ENCODE results near the gene ARID4B.
A peak's percentile ranks its signal among the peaks of the same experiment; 100 is the strongest.

ARID4B gene

DNA sequence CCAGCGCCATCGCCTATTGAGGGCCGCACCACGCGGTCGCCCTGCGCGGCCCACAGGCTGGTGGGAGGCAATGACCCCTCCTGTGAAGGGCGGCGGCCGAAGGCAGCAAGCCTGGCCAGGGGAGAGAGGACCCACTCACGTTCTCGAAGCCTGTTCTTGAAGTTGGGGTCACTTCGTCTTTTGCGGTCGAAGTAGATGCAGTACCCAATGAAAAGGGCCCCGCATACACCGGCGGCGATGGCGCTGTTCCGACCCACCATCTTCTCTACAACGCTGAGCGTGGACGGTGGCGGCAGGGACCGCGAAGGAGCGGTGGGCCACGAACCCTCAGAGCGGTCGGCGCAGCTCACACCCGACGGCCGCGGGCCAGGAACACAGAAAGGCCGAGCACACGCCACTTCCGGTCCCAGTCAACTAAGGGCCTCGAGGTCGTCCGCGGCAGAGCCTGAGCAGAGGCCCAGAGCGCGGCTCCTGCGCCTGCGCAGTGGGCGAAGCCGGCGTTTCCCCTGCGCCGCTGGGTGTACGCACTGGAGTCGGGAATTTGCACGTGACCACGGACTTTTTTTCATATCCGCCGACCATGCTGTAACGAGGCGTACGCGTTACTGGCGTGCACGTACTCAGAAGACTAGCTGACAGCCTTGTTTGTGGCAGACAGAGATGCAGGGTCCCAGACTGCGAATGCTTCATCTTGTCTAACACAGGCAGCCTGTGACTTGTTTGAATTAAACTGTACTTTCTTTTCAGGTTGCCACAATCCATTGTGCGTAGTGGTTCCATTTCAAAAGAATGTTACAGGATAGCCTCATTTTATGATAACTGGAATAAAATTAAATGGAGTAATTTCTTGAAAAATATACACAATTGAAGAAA, 199.3 kb downstream of the ARID4B start, which contains the start of gene TOMM20:
Gene TOMM20 (minus strand): TSS at position 382 of the 873 bp plus-strand sequence. CDS start 122 bp downstream, at position 260.
- TF ChIP-seq, protein P1, sequence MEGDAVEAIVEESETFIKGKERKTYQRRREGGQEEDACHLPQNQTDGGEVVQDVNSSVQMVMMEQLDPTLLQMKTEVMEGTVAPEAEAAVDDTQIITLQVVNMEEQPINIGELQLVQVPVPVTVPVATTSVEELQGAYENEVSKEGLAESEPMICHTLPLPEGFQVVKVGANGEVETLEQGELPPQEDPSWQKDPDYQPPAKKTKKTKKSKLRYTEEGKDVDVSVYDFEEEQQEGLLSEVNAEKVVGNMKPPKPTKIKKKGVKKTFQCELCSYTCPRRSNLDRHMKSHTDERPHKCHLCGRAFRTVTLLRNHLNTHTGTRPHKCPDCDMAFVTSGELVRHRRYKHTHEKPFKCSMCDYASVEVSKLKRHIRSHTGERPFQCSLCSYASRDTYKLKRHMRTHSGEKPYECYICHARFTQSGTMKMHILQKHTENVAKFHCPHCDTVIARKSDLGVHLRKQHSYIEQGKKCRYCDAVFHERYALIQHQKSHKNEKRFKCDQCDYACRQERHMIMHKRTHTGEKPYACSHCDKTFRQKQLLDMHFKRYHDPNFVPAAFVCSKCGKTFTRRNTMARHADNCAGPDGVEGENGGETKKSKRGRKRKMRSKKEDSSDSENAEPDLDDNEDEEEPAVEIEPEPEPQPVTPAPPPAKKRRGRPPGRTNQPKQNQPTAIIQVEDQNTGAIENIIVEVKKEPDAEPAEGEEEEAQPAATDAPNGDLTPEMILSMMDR (conservative IDR thresholded peaks at IDR 0.05; ENCODE audit: low read depth, low read length): peak; percentile 1
- DNase-seq (ENCODE audit: low read depth): peak; percentile 99
- H3K4me3 ChIP-seq (ENCODE audit: low read depth, low read length): peak within 1 kb of the TSS; percentile 99

DNA sequence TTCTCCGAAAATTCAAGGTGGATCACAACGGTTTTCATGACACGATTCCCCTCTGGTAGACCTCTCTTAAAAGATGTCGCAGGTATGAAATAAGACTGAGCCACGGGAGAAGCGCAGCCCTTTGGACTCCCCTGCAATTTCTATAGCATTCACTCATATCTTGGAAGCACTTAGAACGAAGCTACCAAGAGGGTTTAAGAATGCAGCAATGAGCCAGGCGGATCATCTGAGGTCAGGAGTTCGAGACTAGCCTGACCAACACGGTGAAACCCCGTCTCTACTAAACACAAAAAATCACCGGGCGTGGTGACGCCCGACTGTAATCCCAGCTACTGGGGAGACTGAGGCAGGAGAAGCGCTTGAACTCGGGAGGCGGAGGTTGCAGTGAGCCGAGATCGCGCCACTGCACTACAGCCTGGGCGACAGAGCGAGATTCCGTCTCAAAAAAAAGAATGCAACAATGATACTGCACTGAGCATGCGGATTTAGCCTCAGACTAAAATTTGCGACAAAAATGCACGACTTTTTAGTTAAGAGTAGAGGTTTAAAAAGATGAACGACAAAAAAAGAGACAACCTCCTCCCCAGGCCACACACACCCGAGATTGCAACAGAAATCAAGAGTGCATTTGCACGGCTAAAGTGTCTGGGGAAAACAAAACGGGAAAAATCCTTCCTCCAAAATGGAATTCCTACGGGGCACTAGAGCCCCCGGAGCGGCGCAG, 200.1 kb downstream of the ARID4B start:
- TF ChIP-seq, protein P1 (conservative IDR thresholded peaks at IDR 0.05; ENCODE audit: low read depth, low read length): no peak
- peak; percentile 29 for DNase-seq (ENCODE audit: low read depth)
- H3K4me3 ChIP-seq (ENCODE audit: low read depth, low read length): peak overlapping the region; percentile 99

DNA sequence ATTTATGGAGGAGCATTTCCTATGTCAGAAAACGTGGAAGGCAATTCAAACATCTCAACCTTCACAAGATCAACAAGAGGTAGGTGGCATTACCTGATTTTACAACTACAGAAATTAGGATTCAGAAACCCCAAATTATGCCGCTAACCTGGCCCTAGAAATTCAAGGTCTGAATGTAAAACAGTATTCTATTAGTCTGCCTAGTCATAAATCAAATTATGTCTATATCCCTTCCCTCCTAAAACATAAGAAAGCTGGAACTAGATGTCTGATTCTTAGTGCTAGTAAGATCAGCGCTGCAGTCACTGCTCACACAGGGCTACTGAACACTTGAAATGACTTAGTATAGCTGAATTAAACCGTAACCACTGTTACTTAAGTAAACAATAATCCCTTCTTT, 200.8 kb downstream of the ARID4B start:
- peak; percentile 17 for DNase-seq (ENCODE audit: low read depth)
- H3K4me3 ChIP-seq (ENCODE audit: low read depth, low read length): peak overlapping the region; percentile 99
- TF ChIP-seq, protein P1 (conservative IDR thresholded peaks at IDR 0.05; ENCODE audit: low read depth, low read length): no peak

DNA sequence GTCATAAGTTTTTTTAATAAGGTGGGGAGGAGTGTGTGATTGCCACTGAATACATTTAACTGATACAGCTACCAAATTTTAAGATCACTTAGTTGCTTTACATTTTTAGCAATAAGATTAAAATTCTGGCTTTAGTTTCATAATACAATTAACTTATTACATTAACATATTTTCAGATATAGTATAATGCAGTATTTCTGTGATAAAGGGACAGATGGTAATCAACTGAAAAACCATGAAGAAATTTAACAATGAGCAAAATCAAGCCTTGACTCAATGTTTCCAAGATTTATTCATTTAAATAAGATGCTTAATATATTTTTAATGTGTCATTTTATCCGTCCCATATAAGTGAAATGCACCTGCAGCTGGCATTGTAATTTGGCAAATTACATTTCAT, 203.3 kb downstream of the ARID4B start:
- H3K4me3 ChIP-seq (ENCODE audit: low read depth, low read length): no peak overlapping the region
- TF ChIP-seq, protein P1 (conservative IDR thresholded peaks at IDR 0.05; ENCODE audit: low read depth, low read length): no peak
- no peak for DNase-seq (ENCODE audit: low read depth)

DNA sequence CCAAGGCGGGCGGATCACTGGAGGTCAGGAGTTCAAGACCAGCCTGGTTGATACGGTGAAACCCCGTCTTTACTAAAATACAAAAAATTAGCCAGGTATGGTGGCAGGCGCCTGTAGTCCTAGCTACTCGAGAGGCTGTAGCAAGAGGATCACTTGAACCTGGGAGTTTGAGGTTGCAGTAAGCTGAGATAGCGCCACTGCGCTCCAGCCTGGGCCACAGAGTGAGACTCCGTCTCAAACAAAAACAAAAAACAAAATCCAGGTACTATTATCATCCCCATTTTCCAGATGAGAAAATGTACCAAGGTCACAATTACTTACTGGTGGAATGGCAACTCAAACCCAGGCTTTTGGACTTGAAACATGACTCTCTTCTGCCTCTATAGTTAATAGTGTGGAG, 203.9 kb downstream of the ARID4B start:
- no peak overlapping the region for H3K4me3 ChIP-seq (ENCODE audit: low read depth, low read length)
- no peak for DNase-seq (ENCODE audit: low read depth)
- TF ChIP-seq, protein P1 (conservative IDR thresholded peaks at IDR 0.05; ENCODE audit: low read depth, low read length): no peak

DNA sequence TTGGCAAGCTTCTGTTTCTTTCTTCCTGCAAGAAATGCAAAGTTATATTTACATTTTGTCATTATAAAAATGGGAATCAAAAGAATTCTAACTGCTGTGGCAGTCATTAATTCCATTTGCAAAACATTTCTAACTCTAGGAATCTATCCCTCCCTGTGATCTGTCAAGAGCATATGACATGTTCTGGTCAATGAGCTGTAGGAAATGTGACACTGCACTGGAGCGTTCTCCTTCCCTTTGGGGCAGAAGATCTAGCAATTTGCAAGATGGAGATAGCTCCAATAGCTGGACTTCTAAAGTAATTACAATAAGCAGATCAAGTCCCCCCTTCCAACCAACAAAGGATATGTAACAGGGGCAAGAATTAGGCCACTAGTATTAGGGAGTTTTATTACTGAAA, 205.6 kb downstream of the ARID4B start:
- DNase-seq (ENCODE audit: low read depth): peak; percentile 24
- TF ChIP-seq, protein P1 (conservative IDR thresholded peaks at IDR 0.05; ENCODE audit: low read depth, low read length): no peak
- no peak overlapping the region for H3K4me3 ChIP-seq (ENCODE audit: low read depth, low read length)
